GM18861 (cell line): ENCODE results near the gene CNIH3.

Experiments used
- ATAC-seq: cut with Tn5 transposase; IDR thresholded peaks from one replicate; pipeline ENCODE4 v1.9.1; 2021; ENCODE audit not compliant: unreplicated experiment

The CNIH3 gene

DNA sequence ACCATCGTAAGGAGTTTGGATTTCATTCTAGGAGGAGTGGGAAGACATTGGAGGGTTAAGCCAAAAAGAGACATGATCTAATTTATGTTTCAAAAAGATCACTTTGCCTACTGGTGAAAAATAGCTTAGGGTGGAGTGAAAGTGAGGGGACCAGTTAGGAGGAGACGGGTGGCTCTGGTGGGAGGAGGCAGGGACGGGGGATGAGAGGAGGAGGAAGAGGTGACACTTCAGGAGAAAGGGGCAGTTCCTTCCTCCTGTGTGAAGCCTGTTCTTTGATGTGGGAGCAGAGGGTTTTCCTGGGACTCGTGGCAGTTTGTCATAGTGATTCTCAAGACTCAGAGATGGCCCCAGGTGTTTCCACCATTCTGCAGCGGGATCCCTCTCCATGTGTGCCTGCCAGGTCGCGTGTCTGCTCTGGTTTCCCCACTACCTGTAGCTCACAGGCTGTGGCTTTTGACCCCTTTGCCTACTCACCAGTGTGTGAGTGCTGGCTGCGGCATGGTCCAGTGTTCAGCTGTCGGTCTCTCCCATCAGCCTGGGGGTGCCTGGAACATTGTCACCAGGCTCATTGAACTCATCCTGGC is 102.4 kb downstream of the CNIH3 start:
- ATAC-seq, result no peak

DNA sequence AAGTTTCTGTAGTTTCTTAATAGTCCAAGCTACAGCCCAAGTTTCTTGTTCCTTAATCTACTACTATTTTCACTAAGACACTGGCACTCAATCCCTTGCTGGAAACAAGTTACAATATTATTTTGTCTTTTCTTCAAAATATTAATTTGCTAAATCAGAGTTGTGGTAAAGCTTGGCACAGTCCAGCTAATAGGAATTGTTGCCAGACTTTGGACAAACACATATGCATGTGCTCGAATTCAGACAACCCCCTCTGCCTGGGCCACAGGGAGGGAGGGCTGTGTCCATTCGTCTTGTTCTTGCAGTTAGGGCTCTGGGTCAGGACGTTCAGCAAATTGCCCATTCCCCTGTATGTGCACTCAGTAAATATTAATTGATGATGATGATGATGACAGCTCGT is 103.6 kb downstream of the CNIH3 start:
- no peak for ATAC-seq

DNA sequence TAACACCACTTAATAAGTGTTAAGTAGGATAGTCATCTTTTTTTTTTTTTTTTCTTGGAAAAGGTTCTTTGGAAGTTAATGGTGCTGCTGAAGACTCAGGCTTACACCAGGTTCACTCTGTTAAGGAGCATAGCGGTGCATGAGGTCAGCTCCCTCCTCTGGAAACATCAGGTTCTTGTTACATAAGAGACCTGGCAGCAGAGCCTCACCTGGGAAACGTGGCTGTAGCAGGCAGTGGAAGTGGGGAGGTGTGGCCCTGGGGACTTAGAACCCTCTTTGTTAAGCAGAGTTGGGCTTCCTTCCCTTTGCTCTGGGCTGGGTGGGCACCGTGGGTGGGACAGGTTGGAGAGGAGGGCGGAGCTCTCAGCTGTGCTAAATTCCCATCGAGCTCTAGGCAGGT is 104.1 kb downstream of the CNIH3 start:
- no peak for ATAC-seq

DNA sequence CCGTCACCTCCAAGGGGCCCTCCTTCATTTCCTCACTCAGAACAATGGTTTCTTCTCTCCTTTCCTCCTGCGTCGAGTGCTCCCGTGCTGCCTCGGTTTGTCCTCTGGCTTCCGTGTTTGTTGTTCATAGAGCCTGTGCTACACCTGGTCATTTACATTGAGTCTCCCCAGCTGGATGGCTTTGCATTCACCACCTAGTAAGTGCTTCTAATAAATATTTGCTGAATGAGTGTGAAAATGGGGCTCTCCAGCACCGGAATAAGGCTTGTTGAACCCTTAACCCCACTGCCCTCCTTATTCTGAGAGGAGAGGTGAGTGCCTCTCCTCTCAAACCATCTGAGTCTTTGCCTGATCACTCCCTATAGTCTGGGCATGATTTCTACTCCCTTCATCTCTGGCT is 104.9 kb downstream of the CNIH3 start:
- ATAC-seq, result no peak

DNA sequence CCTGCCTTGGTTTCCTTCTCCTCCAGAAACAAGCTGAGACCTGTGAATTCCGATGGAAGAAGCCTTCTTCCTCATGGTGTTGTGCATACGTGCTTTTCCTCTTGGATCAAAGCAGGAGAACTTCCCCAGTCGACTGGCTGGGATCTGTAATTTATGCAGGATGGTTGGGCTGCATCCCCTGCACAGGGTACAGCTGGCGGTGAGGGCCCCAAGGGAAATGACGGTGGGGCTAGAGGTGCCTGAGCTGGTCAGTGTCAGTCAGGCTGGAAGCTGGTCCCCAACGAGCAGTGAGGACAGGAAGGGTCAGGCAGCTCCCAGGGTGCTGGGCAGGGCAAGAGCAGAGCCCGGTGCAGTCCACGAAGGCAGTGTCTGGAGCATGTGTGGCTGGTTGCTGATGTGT is 106.7 kb downstream of the CNIH3 start:
- no peak for ATAC-seq

DNA sequence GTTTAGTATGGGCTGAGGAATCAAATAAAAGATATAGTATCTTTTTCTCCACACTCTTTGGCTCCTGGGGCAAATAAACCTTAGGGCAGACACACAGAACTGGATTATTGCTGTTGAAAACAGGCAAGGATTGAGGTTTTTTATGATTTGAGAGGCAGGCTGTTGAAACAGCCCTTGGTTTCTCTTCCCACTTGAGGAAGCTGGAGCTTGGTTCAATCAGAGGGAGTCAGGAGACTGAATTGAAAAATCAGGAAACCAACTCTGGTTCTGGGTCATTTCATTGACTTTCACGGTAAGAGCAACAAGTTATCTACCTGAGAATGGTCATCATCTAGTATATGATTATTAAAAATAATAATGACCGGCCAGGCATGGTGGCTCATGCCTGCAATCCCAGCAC is 108.4 kb downstream of the CNIH3 start:
- ATAC-seq, result no peak

DNA sequence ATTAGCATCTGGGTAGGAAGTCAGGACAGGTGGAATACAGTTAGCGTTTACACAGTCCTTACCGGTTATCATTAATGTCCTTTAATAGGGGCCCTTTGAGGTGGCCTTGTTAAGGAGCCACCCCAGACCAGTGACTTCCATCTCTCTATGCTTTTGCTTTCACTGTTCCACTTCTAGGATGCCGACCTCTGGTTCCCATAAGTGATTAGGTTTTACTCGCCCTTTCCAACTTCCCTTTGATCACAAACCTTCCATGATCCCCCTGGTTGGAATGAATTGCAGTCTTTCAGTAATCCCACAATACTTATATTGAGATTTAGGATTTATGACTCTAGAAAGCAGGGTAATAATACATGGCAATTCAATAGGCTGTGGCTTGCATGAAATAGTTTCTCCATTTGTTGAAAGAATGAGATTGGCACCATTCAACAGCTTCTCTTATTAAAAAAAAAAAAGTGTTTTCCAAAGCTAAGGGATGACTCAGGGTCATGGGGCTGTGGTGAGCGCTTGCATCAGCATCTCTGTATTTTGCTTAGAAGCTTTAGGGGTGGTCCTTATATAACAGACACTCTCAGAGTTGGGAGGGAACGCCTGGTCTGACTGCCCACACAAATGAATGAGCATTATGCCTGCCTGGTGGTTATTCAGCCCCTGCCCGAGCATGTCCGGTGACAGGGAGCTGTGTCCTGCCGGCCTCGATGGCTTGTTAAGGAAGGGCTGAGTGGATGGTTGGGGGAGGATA is 110.5 kb downstream of the CNIH3 start:
- no peak for ATAC-seq

DNA sequence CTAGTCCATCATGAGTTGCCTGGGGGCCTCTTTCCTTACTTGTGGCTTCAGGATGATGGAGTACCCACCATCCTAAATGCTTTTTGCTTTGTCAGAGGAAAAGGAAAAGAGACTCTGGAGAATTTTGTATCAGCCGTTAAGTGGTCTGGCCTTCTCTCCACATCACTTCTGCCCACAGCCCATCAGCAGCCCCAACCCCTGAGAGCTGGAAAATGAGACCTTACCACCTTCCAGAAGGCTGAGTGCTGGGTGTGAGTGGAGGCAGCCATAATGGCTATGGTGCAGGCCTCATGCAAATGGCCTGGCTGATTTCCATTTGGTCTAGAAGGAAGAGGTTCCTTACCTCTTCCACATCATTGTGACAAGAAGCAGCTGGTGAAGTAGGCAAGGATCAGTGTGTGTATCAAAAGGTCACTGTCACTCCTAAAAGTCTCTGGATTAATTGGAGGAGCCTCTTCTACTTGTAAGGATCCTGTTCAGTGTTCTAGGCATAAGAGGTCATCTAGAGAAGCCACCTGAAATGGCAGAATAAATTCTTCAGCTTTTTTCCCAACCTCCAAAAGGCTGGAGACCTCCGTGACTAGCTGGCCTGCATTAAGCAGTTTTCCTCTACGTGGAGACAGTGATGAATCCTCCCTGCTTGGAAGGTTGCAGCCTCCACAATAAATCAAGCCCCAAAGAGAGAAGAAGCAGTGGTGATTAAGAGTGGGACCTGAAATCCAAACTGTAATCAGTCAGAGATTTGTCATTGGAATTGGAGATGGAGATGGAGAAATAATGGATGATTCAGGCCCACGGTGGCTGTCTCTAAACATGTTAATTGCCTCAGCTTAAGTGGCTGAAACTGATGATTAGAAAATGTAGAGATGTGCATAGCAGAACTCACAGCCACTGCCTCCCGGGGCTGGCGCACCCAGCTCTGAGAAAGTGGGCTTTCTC is 111.5 kb downstream of the CNIH3 start:
- no peak for ATAC-seq

DNA sequence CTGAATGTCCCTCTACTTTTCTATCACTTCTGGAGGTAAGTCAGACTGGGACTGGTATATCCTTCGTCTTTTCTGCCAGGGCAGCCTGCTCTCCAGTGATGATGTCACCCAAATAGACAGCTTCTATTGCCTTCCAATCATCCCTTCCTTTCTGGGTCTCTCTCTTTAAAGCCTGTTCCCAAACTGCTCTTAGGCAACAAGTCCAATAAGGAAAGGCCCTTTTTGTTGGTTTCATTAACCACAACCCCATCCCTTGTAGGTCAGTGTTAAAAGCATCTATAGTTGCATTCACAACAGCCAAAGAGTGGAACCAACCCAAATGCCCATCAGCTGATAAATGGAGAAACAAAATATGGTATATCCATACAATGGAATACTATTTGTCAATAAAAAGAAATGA is 114.4 kb downstream of the CNIH3 start:
- no peak for ATAC-seq

DNA sequence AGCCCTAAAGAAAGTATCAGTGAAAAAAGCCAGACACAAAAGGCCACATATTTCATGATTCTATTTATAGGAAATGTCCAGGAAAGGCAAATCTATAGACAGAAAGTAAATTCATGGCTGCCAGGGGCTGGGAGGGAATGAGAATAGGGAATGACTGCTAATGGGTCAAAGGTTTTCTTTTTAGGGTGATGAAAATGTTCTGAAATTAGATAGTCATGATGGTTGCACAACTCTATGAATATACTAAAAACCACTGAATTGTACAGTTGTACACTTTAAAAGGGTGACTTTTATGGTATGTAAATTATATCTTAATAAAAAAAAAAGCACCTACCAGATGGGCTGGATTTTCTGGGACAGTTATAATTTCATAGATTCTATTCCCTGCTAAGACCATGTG is 114.8 kb downstream of the CNIH3 start:
- no peak for ATAC-seq

DNA sequence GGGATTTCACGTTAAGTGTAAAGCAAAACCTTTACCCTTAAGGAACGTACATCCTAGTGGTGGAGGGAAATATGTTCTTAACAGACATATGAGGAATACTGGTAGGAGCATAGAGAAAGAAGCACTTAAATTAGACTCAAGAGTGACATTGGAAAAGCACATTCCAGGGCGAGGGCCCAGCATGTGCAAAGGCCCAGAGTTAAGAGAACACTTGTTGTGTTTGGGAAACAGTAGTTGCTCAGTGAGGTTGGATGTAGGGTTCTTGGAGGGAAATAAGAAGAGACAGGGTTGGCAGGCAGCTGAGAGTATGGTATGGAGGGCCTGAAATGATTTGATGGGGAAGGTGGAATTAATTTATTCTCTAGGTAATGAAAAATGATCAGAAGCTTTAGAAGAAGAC is 115.5 kb downstream of the CNIH3 start:
- ATAC-seq, result no peak

DNA sequence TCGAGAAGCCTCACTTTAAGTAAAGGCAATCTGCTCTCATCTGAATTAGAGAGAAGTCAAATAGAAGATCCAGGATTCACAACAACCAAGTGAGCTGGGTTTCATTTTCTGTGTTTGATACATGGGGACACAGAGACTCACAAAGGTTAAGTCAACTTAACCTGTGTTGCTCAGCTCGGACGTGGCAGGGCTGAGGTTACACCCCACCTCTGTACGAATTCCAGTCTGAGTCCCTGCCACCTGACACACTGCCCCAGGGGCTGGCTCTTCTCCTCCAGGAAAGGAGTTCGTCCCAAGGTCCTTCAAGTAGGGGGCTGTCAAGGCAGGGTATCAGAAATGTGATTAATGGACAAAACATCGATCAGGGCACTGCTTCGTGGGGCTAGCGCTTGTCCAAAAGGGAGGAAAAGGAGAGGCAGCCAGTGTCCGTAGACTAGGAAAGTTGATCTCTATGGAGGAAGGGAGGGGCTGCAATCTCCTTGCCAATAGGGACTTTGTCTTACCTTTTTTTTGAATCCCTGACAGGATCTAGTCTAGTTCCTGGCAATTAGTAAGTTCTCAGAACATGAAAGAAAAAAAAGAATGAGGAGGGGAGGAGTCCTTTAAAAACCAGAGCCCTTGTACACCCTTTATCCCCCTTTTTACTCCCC is 116.4 kb downstream of the CNIH3 start:
- no peak for ATAC-seq

DNA sequence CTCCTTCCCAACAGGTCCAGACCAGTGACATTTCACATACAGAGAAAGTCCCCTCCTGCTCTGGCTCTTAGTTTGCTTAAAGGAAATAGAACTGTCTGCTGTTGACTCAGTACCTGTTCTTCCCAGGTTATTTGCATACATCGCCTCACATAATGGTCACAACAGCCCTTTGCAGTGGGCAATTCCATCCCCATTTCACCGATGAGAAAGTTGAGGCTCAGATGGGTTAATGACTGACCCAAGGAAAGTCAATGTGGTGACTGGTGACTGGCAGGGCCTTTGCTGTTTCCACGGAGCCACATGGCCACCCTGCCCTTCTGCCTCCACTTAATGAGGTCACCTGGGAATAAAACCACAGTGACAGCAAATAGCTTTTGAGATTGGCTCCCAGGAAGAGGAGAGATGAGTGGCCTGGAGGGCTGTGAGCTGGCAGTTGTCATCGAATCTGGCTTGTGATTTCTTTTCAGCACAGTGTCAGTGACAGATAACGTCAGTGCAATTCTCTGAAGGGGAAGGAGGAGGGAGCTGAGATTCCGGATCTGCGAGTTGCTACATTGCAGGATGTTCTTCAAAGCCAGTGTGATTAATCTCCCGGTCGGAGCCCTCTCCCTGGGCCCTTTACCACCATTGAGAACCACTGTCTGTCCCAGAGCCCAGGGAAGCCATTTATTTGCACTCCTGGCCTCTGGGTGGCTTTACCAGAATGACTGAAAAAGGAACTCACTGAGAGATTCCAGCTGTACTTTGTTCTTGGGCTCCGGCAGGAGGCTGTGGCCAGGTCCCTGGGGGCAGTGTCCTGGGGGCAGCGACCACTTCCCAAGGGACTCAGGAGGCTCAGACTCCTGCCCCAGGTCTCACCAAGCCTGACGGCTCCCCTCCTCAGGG is 117.2 kb downstream of the CNIH3 start:
- ATAC-seq, result peak; percentile 66

DNA sequence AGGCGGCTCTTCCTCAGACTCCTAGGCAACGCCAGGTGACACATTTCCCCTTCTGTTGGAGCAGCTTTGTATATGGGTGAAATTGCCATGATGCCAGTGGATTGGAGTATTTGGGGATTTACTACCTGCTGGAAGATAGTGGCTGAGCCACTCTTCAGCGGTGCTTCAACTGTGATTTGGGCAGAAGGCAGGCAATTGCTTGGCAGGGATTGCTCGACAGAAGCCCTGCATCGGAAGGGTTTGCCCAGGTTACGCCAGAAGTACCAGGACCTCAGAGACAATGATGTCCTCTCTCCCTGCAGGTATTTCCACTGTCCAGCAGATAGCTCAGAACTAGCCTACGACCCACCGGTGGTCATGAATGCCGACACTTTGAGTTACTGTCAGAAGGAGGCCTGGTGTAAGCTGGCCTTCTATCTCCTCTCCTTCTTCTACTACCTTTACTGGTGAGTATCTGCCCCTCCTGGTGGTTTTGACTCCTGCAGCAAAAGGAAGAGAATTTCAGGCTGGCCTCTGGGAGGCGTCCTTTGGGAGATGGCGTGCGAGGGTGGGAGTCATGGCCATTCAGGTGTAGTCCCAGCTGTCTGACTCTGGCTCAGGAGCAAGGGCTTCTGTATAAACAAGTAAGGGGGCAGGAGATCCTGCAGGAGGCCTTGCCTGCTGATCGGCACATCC is 118.3 kb downstream of the CNIH3 start:
- no peak for ATAC-seq

DNA sequence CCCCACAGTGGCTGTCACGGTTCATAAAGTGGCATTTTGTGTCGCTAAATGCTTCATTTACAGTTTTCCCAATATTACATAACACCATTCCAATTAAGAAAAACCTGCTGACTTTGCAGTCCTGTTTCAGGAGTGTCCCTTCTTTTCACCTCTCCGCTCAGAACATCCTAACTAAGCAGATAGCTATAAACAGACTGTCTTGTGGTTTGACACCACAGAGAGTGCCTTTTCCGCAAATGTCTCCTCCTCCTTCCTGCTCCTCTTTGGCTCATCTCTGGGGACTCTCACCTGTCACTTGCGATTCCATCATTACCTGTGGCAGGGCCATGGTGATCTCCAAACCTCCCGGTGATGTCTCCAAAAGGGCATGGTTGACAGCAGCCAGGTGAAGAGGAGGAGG is 119.0 kb downstream of the CNIH3 start:
- ATAC-seq, result no peak

DNA sequence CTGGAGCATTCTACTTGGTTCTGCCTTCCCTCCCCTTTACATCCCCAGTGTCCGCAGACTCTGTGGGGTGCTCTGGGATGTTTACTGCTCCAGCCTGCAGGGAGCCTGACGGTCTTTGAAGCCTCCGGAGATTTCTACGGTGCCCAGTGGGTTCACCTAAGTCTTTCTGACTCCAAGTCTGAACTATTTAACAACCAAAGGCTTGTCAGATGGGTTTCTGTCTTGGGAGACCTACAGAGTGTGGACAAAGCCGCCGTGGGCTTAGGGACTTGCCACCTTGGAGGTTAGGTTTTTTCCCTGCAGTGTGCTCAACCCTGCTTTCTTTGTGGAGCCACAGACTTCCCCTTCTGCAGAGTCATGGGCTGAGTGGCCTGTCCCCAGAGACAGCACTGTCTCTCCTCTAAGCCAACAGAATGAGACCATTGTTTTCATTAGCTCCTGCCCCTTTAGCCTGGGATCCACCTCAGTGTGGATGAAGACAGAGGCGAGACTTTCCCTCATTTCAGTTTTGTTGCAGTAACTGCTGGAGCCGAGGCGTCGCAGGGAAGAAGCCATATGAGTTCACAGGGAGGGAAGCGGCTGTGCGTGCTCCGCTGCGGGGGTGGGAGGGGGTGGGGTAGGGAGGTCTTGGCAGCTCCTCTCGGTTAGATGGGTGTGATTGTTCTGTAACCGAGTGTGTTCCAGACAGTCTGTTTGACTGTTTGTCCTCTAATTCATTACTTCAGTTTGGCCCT is 120.7 kb downstream of the CNIH3 start:
- ATAC-seq, result peak; percentile 50

DNA sequence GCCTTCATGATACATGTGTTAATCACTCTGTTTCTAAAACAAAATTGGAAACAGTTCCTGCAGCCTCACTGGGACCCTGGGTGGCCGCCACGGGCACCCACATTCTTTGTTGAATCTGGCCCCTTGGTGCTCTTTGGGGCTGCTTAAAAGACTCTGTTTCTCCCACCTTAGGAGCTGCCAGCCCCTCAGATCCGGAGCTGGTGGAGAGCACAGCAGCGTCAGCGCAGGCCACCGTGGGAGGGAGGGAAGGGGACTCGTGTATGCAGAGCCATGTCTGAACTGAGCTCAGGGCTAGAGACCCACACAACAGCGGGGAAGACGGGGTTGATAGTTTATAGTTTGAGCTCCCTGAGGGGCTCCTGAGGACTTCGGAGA is 121.2 kb downstream of the CNIH3 start:
- no peak for ATAC-seq

DNA sequence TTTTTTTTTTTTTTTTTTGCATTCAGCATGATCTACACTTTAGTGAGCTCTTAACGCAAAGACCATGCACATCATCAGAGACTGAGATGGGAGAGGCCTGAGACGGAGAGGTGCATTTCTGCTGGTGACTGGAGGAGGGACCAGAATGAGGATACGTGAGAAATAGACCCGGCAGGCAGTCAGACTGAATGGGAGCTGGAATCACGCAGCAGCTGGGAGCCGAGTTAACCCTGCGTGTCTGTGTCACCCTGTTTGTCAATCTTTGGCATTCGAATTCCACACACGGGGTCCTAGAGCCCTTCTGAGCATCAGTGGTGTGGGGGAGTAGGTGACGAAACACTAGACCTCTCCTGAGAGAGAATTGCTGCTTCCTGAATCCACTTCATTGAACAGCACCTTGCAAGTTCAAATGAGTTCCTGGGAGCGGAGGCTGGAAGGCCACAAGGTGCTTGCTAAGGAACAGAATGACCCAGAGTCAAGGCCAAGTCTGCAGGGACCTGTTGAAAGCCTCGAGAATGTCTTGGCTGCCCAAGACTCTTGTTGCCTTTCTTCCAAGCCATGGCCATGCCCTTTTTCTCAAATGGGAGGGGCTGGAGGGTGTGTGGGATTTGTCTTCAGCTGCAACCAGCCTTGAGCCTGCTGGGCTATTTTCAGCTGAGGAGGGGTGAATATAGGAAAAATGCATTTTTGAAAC is 123.3 kb downstream of the CNIH3 start:
- no peak for ATAC-seq
